ENCODE results near the gene SLAMF9.

SLAMF9 gene

DNA sequence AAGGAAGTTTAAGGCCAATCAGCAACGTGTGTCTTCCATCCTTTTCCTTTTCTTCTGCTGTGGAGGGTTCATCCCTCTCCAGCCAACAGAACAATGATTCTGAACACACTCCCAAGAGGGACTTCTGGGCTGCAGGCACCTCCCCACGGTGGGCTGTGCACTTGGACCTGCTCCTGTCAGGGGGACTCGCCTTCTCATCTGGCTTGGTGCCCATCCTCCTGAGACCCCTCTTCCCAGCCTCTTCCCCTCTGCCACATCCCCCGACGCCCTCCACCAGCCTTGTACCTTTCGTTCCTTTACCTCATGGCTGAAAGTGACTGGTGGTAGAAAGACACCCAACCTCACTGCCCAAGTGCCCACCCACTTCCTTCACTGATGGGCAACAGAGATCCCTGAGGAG is 26.0 kb upstream of the SLAMF9 start:
- TF ChIP-seq, protein P1, sequence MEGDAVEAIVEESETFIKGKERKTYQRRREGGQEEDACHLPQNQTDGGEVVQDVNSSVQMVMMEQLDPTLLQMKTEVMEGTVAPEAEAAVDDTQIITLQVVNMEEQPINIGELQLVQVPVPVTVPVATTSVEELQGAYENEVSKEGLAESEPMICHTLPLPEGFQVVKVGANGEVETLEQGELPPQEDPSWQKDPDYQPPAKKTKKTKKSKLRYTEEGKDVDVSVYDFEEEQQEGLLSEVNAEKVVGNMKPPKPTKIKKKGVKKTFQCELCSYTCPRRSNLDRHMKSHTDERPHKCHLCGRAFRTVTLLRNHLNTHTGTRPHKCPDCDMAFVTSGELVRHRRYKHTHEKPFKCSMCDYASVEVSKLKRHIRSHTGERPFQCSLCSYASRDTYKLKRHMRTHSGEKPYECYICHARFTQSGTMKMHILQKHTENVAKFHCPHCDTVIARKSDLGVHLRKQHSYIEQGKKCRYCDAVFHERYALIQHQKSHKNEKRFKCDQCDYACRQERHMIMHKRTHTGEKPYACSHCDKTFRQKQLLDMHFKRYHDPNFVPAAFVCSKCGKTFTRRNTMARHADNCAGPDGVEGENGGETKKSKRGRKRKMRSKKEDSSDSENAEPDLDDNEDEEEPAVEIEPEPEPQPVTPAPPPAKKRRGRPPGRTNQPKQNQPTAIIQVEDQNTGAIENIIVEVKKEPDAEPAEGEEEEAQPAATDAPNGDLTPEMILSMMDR (IDR thresholded peaks at IDR 0.05): no peak
- no peaks in the 10 kb centered on the region for H3K36me3 ChIP-seq (ENCODE audit: control insufficient read depth, insufficient read depth, low read length)
- H3K4me2 ChIP-seq (ENCODE audit: low read length): no peak overlapping the region
- no peaks in the 10 kb centered on the region for H3K27me3 ChIP-seq (ENCODE audit: control insufficient read depth, insufficient read depth, low read length)
- H3K27ac ChIP-seq: no peak overlapping the region
- H2AFZ ChIP-seq: no peak overlapping the region
- no peaks in the 10 kb centered on the region for H3K9me3 ChIP-seq (ENCODE audit: control insufficient read depth, low read length)
- H3K4me3 ChIP-seq (ENCODE audit: low read depth, low read length): no peak overlapping the region
- no peaks in the 10 kb centered on the region for H3K79me2 ChIP-seq
- no peaks in the 10 kb centered on the region for H3K4me1 ChIP-seq
- no peak overlapping the region for H3K9ac ChIP-seq

DNA sequence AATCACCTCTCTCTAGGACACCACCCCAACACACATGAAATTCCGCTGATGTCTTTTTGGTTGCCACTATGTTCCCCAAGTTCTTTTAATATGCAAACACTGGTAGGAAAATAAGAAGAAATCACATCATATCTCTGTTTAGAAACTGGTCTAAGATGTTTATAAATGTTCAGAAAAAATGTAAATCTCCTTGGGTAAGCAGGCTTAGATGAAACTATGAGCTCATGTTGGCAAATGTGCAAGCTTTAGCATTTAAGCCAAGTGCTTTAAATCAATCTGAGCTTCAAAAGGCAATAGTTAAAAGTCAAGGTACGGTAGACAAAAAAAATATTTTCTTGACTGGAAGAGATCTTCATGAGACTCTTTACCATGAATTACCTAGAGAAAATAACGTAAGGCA is 25.2 kb upstream of the SLAMF9 start:
- no peak overlapping the region for H3K4me3 ChIP-seq (ENCODE audit: low read depth, low read length)
- no peaks in the 10 kb centered on the region for H3K9me3 ChIP-seq (ENCODE audit: control insufficient read depth, low read length)
- H3K27ac ChIP-seq: no peak overlapping the region
- no peaks in the 10 kb centered on the region for H3K4me1 ChIP-seq
- H3K36me3 ChIP-seq (ENCODE audit: control insufficient read depth, insufficient read depth, low read length): no peaks in the 10 kb centered on the region
- H3K9ac ChIP-seq: no peak overlapping the region
- no peak overlapping the region for H3K4me2 ChIP-seq (ENCODE audit: low read length)
- TF ChIP-seq, protein P1 (IDR thresholded peaks at IDR 0.05): no peak
- H3K79me2 ChIP-seq: no peaks in the 10 kb centered on the region
- no peak overlapping the region for H2AFZ ChIP-seq
- no peaks in the 10 kb centered on the region for H3K27me3 ChIP-seq (ENCODE audit: control insufficient read depth, insufficient read depth, low read length)

DNA sequence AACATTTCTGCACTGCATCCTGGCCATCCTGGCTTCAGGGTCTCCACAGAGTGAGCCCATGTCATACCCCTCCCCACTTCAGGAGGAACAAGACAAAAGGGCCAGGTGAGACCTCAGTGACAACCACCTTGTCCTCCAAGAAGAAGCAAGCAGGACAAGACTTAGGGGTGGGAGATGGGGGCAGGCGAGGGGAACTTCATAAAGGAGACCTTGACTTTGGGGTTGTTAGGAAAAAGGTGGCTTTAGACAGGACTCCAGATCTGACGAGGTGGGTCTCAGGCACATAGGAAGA is 24.0 kb upstream of the SLAMF9 start:
- no peak overlapping the region for H3K27ac ChIP-seq
- H3K9ac ChIP-seq: no peak overlapping the region
- H3K36me3 ChIP-seq (ENCODE audit: control insufficient read depth, insufficient read depth, low read length): no peaks in the 10 kb centered on the region
- no peaks in the 10 kb centered on the region for H3K4me1 ChIP-seq
- H3K9me3 ChIP-seq (ENCODE audit: control insufficient read depth, low read length): no peaks in the 10 kb centered on the region
- no peak overlapping the region for H3K4me3 ChIP-seq (ENCODE audit: low read depth, low read length)
- TF ChIP-seq, protein P1 (IDR thresholded peaks at IDR 0.05): no peak
- no peak overlapping the region for H3K4me2 ChIP-seq (ENCODE audit: low read length)
- H2AFZ ChIP-seq: no peak overlapping the region
- H3K27me3 ChIP-seq (ENCODE audit: control insufficient read depth, insufficient read depth, low read length): no peaks in the 10 kb centered on the region
- H3K79me2 ChIP-seq: no peaks in the 10 kb centered on the region

- TF ChIP-seq, protein P1 (IDR thresholded peaks at IDR 0.05): no peak
- Histone ChIP-seq H3K36me3 (ENCODE audit: control insufficient read depth, insufficient read depth, low read length) (no peaks in the 10 kb centered on the region), H3K9ac (no peak overlapping the region), H3K4me1 (no peaks in the 10 kb centered on the region), H3K4me2 (ENCODE audit: low read length) (no peak overlapping the region), H3K79me2 (no peaks in the 10 kb centered on the region), H3K4me3 (ENCODE audit: low read depth, low read length) (no peak overlapping the region), H3K9me3 (ENCODE audit: control insufficient read depth, low read length) (no peaks in the 10 kb centered on the region), H2AFZ (no peak overlapping the region), H3K27ac (no peak overlapping the region), H3K27me3 (ENCODE audit: control insufficient read depth, insufficient read depth, low read length) (no peaks in the 10 kb centered on the region)
Measured at GRCh38 chr1:159977364-159978106, 23.5 kb upstream of the SLAMF9 start.

- Histone ChIP-seq H3K4me2 (ENCODE audit: low read length) (no peak overlapping the region), H3K9ac (no peak overlapping the region), H3K36me3 (ENCODE audit: control insufficient read depth, insufficient read depth, low read length) (no peaks in the 10 kb centered on the region), H2AFZ (no peak overlapping the region), H3K27ac (no peak overlapping the region), H3K9me3 (ENCODE audit: control insufficient read depth, low read length) (no peaks in the 10 kb centered on the region), H3K4me3 (ENCODE audit: low read depth, low read length) (no peak overlapping the region), H3K79me2 (no peaks in the 10 kb centered on the region), H3K27me3 (ENCODE audit: control insufficient read depth, insufficient read depth, low read length) (no peaks in the 10 kb centered on the region), H3K4me1 (no peaks in the 10 kb centered on the region)
- TF ChIP-seq, protein P1 (IDR thresholded peaks at IDR 0.05): no peak
Measured at GRCh38 chr1:159974350-159974965, 20.4 kb upstream of the SLAMF9 start.
